ENCODE data around the gene NFE2.

DNA sequence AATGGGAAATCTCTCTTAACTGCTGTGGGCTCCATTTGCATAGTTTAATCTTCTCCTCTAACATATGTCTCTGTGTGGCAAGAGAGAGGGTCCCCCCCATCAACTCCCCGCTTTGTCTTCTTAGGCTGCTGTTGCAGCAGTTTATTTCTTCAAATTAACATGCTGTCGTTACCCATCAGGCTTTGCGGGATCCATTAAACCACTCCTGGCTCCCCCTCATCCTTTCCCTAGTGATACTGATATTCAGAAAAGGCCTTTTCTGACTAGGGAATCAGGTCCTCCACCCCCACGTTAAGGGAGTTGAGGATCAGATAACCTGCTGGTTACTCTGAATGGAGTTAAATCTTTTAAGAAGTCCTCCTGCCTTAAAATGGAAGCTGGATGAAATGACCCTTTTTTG, 48.2 kb upstream of the NFE2 start:
- no peak for TF ChIP-seq EZH2 (IDR thresholded peaks at IDR 0.05; ENCODE audit: low read length)
- TF ChIP-seq, protein P1, sequence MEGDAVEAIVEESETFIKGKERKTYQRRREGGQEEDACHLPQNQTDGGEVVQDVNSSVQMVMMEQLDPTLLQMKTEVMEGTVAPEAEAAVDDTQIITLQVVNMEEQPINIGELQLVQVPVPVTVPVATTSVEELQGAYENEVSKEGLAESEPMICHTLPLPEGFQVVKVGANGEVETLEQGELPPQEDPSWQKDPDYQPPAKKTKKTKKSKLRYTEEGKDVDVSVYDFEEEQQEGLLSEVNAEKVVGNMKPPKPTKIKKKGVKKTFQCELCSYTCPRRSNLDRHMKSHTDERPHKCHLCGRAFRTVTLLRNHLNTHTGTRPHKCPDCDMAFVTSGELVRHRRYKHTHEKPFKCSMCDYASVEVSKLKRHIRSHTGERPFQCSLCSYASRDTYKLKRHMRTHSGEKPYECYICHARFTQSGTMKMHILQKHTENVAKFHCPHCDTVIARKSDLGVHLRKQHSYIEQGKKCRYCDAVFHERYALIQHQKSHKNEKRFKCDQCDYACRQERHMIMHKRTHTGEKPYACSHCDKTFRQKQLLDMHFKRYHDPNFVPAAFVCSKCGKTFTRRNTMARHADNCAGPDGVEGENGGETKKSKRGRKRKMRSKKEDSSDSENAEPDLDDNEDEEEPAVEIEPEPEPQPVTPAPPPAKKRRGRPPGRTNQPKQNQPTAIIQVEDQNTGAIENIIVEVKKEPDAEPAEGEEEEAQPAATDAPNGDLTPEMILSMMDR (optimal IDR thresholded peaks at IDR 0.05 in 1 of 3, IDR thresholded peaks at IDR 0.05 in 1 of 3, conservative IDR thresholded peaks at IDR 0.05 in 1 of 3; ENCODE audit: extremely low read depth in 1 of 3, insufficient read depth in 2 of 3, low read length in 3 of 3): no peak

All from keratinocyte (primary cell).